Hepatocyte (in vitro differentiated cells): ENCODE results near the gene OR10C1. TPM values are rescaled to one million over a fixed set of nuclear protein-coding genes. Genes with fewer than 3 reads are reported as not detected.

Experiments
- DNase-seq: peaks from one replicate; pipeline ENCODE4 v3.0.0-alpha.2; 2016; ENCODE audit warnings: low spot score
- H2AFZ ChIP-seq: fragments of 200-600 bp; sonication (generic); 2 replicates; pipeline ENCODE4 v1.6.0; 2016; ENCODE audit warnings: antibody characterized with exemption, mild to moderate bottlenecking
- H3K27ac ChIP-seq: fragments of 200-600 bp; sonication (generic); 2 replicates; pipeline ENCODE4 v1.5.1; 2016; ENCODE audit warnings: mild to moderate bottlenecking
- H3K27me3 ChIP-seq: fragments of 200-600 bp; sonication (generic); 2 replicates; pipeline ENCODE4 v1.6.1; 2016
- H3K36me3 ChIP-seq: fragments of 200-600 bp; sonication (generic); replicated peaks from 2 replicates; pipeline ENCODE4 v1.5.1; 2016; ENCODE audit warnings: low read depth; ENCODE audit not compliant: insufficient read depth
- H3K4me1 ChIP-seq: fragments of 200-600 bp; sonication (generic); 2 replicates; pipeline ENCODE4 v1.5.1; 2016; ENCODE audit warnings: mild to moderate bottlenecking, moderate library complexity; ENCODE audit not compliant: insufficient read depth
- H3K4me2 ChIP-seq: fragments of 200-600 bp; sonication (generic); 2 replicates; pipeline ENCODE4 v1.6.0; 2016
- H3K4me3 ChIP-seq: fragments of 200-600 bp; sonication (generic); 2 replicates; pipeline ENCODE4 v1.5.1; 2016; ENCODE audit warnings: mild to moderate bottlenecking
- H3K79me2 ChIP-seq: fragments of 200-600 bp; sonication (generic); 2 replicates; pipeline ENCODE4 v1.6.0; 2017; ENCODE audit warnings: mild to moderate bottlenecking
- H3K9me2 ChIP-seq: fragments of 200-600 bp; sonication (generic); replicated peaks from 2 replicates; pipeline ENCODE4 v1.6.0; 2017; ENCODE audit warnings: mild to moderate bottlenecking; ENCODE audit not compliant: insufficient read depth
- H3K9me3 ChIP-seq: fragments of 200-600 bp; sonication (generic); 2 replicates; pipeline ENCODE4 v1.5.1; 2016; ENCODE audit warnings: low read depth, mild to moderate bottlenecking
- H4K20me1 ChIP-seq: fragments of 200-600 bp; sonication (generic); 2 replicates; pipeline ENCODE4 v1.6.0; 2016; ENCODE audit warnings: mild to moderate bottlenecking; ENCODE audit not compliant: insufficient read depth, poor library complexity, severe bottlenecking
- CTCF ChIP-seq: fragments of 200-600 bp; sonication (generic); IDR thresholded peaks from 2 replicates; pipeline ENCODE4 v1.5.1; 2016; ENCODE audit warnings: antibody characterized with exemption, mild to moderate bottlenecking; ENCODE audit not compliant: poor library complexity
- EZH2 ChIP-seq: fragments of 200-600 bp; sonication (generic); IDR thresholded peaks from 2 replicates; pipeline ENCODE4 v1.6.1; 2016; ENCODE audit warnings: antibody characterized with exemption, mild to moderate bottlenecking, borderline replicate concordance
- EZH2phosphoT487 ChIP-seq: fragments of 200-600 bp; sonication (generic); IDR thresholded peaks from one replicate; pipeline ENCODE4 v1.6.1; 2018; ENCODE audit warnings: antibody characterized with exemption, mild to moderate bottlenecking, low read depth, moderate library complexity; ENCODE audit not compliant: unreplicated experiment, severe bottlenecking
- WGBS: methylation state at CpG from one replicate; pipeline ENCODE4 v1.1.6; 2016; ENCODE audit warnings: low lambda C conversion rate; ENCODE audit errors: missing lambda C conversion rate; 5-methylcytosine and 5-hydroxymethylcytosine counted together
- polyA plus RNA-seq: library from polyadenylated mRNA; unstranded; fragments of >200 nt; fragmentation: Nextera tagmentation; extraction: Ambion mirVana; gene quantifications from 2 replicates; pipeline ENCODE4 v1.2.1, GENCODE V29; 2016
- total RNA-seq: library from RNA; depleted of rRNA; stranded (reverse); fragments of >200 nt; gene quantifications from 2 replicates; pipeline ENCODE4 v1.2.3, GENCODE V29; 2014

The OR10C1 gene
- total and polyA plus RNA-seq, 2 experiments from 2014 or later, result not detected

GRCh38 chr6:29477923-29478450 is 38.9 kb downstream of the OR10C1 start:
- WGBS, result 57% methylated on average over 5 of the region's 5 CpGs
- Histone ChIP-seq H3K79me2 (no peaks in the 10 kb centered on the region), H3K4me3 (no peak overlapping the region), H4K20me1 (no peaks in the 10 kb centered on the region), H2AFZ (no peak overlapping the region), H3K4me2 (no peak overlapping the region), H3K4me1 (no peaks in the 10 kb centered on the region), H3K27me3 (no peaks in the 10 kb centered on the region), H3K27ac (no peak overlapping the region), H3K36me3 (no peaks in the 10 kb centered on the region), H3K9me2 (no peaks in the 10 kb centered on the region), H3K9me3 (no peaks in the 10 kb centered on the region)
- DNase-seq, result no peak
- no peak for TF ChIP-seq EZH2
- TF ChIP-seq EZH2phosphoT487, result no peak
- no peak for TF ChIP-seq CTCF

GRCh38 chr6:29478740-29479139 is 39.6 kb downstream of the OR10C1 start:
- no peak for DNase-seq
- Histone ChIP-seq H3K36me3 (no peaks in the 10 kb centered on the region), H3K9me2 (no peaks in the 10 kb centered on the region), H3K79me2 (no peaks in the 10 kb centered on the region), H2AFZ (no peak overlapping the region), H3K27ac (no peak overlapping the region), H3K27me3 (no peaks in the 10 kb centered on the region), H3K4me3 (no peak overlapping the region), H4K20me1 (no peaks in the 10 kb centered on the region), H3K4me2 (no peak overlapping the region), H3K4me1 (no peaks in the 10 kb centered on the region), H3K9me3 (no peaks in the 10 kb centered on the region)
- 91% methylated on average over 5 of the region's 5 CpGs for WGBS
- TF ChIP-seq EZH2 (no peak), CTCF (no peak), EZH2phosphoT487 (no peak)

GRCh38 chr6:29479560-29479959 is 40.5 kb downstream of the OR10C1 start:
- 74% methylated on average over 2 of the region's 2 CpGs for WGBS
- H4K20me1 ChIP-seq, result no peaks in the 10 kb centered on the region

More at GRCh38 chr6:29479560-29479959, 40.5 kb downstream of the OR10C1 start:
- H3K36me3 ChIP-seq, result no peaks in the 10 kb centered on the region
- no peak overlapping the region for H3K4me2 ChIP-seq
- DNase-seq, result no peak
- H3K9me2 ChIP-seq, result no peaks in the 10 kb centered on the region
- no peak overlapping the region for H3K4me3 ChIP-seq
- H3K27me3 ChIP-seq, result no peaks in the 10 kb centered on the region
- H3K4me1 ChIP-seq, result no peaks in the 10 kb centered on the region
- no peak overlapping the region for H3K27ac ChIP-seq
- H2AFZ ChIP-seq, result no peak overlapping the region
- TF ChIP-seq CTCF (no peak), EZH2phosphoT487 (no peak), EZH2 (no peak)
- no peaks in the 10 kb centered on the region for H3K79me2 ChIP-seq
- H3K9me3 ChIP-seq, result no peaks in the 10 kb centered on the region
